Stimulated activated CD4-positive, alpha-beta T cell treated with anti-CD3 and anti-CD28 coated beads, Interleukin-15, amount 100 ng/mL, for 1 hour (primary cell): Measurements from ENCODE around the gene MSANTD3.
"Not testable (repeated sequence)": the region's sequence is repeated elsewhere in the genome, so short reads cannot be mapped to it uniquely, and the experiment has no call there.

Experiments
- DNase-seq, 2 donors: peaks; one replicate each; pipeline ENCODE4 v3.0.0-alpha.2; 2020; ENCODE audit warnings: low read depth in 1 of 2, low spot score in 1 of 2

MSANTD3 gene

GRCh38 chr9:100426530-100427365 lies at the start of gene MSANTD3:
MSANTD3 (plus strand) TSS chr9:100427143; CDS start chr9:100441939, 14,796 bp downstream.
- peak; percentile 2 to 33 for DNase-seq

GRCh38 chr9:100379862-100380261 lies 47.1 kb upstream of the MSANTD3 start:
- no peak for DNase-seq

GRCh38 chr9:100392989-100393388 lies 34.0 kb upstream of the MSANTD3 start:
- not testable (repeated sequence) for DNase-seq

GRCh38 chr9:100394032-100394695 lies 32.8 kb upstream of the MSANTD3 start:
- DNase-seq, result no peak

GRCh38 chr9:100394816-100395215 lies 32.1 kb upstream of the MSANTD3 start:
- no peak for DNase-seq

GRCh38 chr9:100396769-100397168 lies 30.2 kb upstream of the MSANTD3 start:
- DNase-seq, result no peak

GRCh38 chr9:100397529-100398266 lies 29.2 kb upstream of the MSANTD3 start:
- no peak for DNase-seq

- DNase-seq, result no peak
Observed at GRCh38 chr9:100401042-100401441, 25.9 kb upstream of the MSANTD3 start.

GRCh38 chr9:100406962-100407361 lies 20.0 kb upstream of the MSANTD3 start:
- no peak for DNase-seq

- DNase-seq, result no peak
Observed at GRCh38 chr9:100408546-100409175, 18.3 kb upstream of the MSANTD3 start.

- no peak for DNase-seq
Observed at GRCh38 chr9:100409176-100409556, 17.8 kb upstream of the MSANTD3 start.

- peak; percentile 57 to 77 for DNase-seq
Observed at GRCh38 chr9:100411472-100412283, 15.3 kb upstream of the MSANTD3 start.

- no peak for DNase-seq
Observed at GRCh38 chr9:100413839-100414420, 13.0 kb upstream of the MSANTD3 start.

- DNase-seq, result no peak
Observed at GRCh38 chr9:100417815-100418214, 9.1 kb upstream of the MSANTD3 start.

GRCh38 chr9:100419166-100419565 lies 7.8 kb upstream of the MSANTD3 start:
- DNase-seq, result no peak

- DNase-seq, result not testable (repeated sequence)
Observed at GRCh38 chr9:100421116-100421515, 5.8 kb upstream of the MSANTD3 start.

GRCh38 chr9:100425758-100426157 lies 1.2 kb upstream of the MSANTD3 start:
- DNase-seq, result no peak

GRCh38 chr9:100426189-100426529 lies 784 bp upstream of the MSANTD3 start:
- DNase-seq, result no peak

- DNase-seq, result peak in 1 of 2 donors; percentile 25
Observed at GRCh38 chr9:100427366-100428263, 672 bp downstream of the MSANTD3 start.
